ENCODE measurements around the gene ABHD14A.

DNA sequence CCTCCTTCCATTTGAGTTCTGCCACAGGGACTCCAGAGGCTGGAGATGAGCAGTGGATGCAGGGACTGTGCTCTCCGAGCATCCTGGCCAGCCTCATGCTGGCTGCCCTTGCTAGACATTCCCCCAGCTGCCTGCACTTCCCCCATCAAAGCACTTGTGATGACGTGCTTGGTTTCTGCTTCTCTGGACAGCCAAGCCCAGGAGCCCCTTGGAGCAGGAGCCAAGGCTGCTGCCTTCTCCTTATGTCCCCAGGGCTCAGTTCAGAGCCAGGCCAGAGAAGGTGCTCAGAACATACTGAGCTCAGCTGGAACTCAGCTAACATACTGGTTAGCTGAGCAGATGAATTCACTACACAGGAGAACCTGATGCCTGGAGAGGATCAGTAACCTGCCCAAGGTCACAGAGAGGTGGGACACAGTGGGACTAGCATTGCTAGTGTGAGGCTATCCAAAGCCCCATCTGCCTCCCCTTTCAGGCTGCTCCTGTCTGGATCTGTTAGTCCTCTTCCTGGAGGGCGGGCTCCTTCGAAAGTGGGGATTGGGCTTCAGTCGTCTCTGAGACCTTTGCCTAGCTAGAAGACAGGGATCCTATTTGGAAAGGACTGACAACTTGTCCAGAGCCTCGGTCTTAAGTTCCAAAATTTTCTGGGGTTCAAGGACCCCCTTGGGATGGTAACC lies 11.9 kb upstream of the ABHD14A start:
- TF ChIP-seq, protein P1, sequence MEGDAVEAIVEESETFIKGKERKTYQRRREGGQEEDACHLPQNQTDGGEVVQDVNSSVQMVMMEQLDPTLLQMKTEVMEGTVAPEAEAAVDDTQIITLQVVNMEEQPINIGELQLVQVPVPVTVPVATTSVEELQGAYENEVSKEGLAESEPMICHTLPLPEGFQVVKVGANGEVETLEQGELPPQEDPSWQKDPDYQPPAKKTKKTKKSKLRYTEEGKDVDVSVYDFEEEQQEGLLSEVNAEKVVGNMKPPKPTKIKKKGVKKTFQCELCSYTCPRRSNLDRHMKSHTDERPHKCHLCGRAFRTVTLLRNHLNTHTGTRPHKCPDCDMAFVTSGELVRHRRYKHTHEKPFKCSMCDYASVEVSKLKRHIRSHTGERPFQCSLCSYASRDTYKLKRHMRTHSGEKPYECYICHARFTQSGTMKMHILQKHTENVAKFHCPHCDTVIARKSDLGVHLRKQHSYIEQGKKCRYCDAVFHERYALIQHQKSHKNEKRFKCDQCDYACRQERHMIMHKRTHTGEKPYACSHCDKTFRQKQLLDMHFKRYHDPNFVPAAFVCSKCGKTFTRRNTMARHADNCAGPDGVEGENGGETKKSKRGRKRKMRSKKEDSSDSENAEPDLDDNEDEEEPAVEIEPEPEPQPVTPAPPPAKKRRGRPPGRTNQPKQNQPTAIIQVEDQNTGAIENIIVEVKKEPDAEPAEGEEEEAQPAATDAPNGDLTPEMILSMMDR (IDR thresholded peaks at IDR 0.05), result no peak
- no peak for TF ChIP-seq POLR2A (IDR thresholded peaks at IDR 0.05)

Data from testis (tissue), 2 donors.